SK-N-MC (cell line): ENCODE data around the gene HEG1.

Experiments used
- EZH2 ChIP-seq: fragments of 200-600 bp; sonication (generic); IDR thresholded peaks from one replicate; pipeline ENCODE4 v1.6.1; 2017; ENCODE audit warnings: antibody characterized with exemption
- POLR2AphosphoS5 ChIP-seq: IDR thresholded peaks from 2 replicates; pipeline ENCODE4 v1.6.1; 2012; ENCODE audit warnings: mild to moderate bottlenecking, low read depth, low read length, borderline replicate concordance

DNA sequence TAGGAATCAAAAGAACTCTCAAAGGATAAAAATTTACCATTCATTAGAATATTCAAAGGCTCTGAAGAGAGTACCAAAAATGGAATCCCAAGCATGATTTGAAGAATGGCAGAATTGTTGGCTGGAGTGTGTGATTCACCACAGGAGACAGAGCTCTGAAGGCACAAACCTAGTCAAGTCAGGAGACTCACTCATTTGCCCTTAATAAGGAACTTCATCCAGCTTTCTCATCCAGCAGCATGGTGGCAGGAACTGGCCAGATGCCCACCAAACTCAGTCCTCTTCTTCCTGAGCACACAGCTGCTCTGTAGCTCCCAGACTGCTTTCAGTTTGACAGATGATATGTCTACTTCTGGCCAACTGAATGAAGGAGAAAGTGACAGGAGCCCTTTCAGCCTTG lies 16.5 kb upstream of the HEG1 start:
- no peak for TF ChIP-seq EZH2
- no peak for TF ChIP-seq POLR2AphosphoS5
